Lower leg skin (tissue), 4 donors: ENCODE data around the gene IL12RB2. TPM values are rescaled to one million over a fixed set of nuclear protein-coding genes. Genes with fewer than 3 reads are reported as not detected.
"Not testable (repeated sequence)": the region's sequence is repeated elsewhere in the genome, so short reads cannot be mapped to it uniquely, and the experiment has no call there.

Experiments
- DNase-seq, 2 donors: peaks; one replicate each; pipeline ENCODE4 v3.0.0-alpha.2; 2019; ENCODE audit warnings: low spot score in 2 of 2
- H3K4me3 ChIP-seq: fragments of 200-600 bp; sonication (generic); 2 replicates; pipeline ENCODE4 v1.5.1; 2017; ENCODE audit warnings: mild to moderate bottlenecking, low read depth; ENCODE audit not compliant: poor library complexity, severe bottlenecking
- POLR2A ChIP-seq, 2 donors: fragments of 450-650 bp; IDR thresholded peaks; one replicate each; pipeline ENCODE4 v1.6.1; 2016 to 2017; ENCODE audit warnings: antibody characterized with exemption in 2 of 2, mild to moderate bottlenecking in 1 of 2, moderate library complexity in 1 of 2
- WGBS, 2 donors: methylation state at CpG; one replicate each; pipeline ENCODE4 v1.1.5; 2018; 5-methylcytosine and 5-hydroxymethylcytosine counted together
- intact Hi-C: fragments of 100-400 bp; cut with DNase I; formaldehyde crosslinking; loops from one replicate; pipeline ENCODE4 v1.15.0; 2023; ENCODE audit warnings: low total_unique reads
- total RNA-seq, 4 donors: library from RNA; depleted of rRNA; stranded (reverse); fragments of >200 nt; gene quantifications; one replicate each; pipeline ENCODE4 v1.1.0, GENCODE V29; 2016
- TF ChIP-seq, protein P1 (sequence below), 3 donors: fragments of 450-650 bp; IDR thresholded peaks; one replicate each; pipeline ENCODE4 v1.5.1; 2016; ENCODE audit warnings: antibody characterized with exemption in 3 of 3, mild to moderate bottlenecking in 3 of 3, moderate library complexity in 2 of 3

IL12RB2 gene
- total RNA-seq, 4 donors from 2014 or later, result 0.76 to 3.5 (median 2.2) TPM

DNA sequence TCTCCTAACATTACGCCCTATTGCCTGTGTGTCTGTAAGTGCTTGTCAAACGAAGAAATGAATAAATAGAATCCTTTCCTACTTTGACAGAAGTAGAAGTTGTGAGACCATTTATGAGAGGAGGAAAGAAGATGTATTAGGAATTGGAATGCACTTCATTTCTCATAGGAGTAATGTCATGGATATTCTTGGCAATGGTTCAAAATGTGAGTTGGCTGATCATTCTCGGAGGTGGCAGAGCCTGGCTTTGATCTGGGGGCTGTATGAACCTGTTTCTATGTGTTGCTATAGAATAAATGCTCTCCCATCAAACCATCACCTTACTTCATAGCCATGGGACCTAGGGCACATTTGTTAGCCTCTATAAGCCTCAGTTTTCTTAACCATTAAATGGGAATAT lies 132.7 kb downstream of the IL12RB2 start:
- WGBS, 2 donors, result 61 to 62% methylated on average over 3 of the region's 3 CpGs
- DNase-seq, result no peak
- intact Hi-C loops, result no loop called here
- no peak for TF ChIP-seq POLR2A (IDR thresholded peaks at IDR 0.05)
- TF ChIP-seq, protein P1, sequence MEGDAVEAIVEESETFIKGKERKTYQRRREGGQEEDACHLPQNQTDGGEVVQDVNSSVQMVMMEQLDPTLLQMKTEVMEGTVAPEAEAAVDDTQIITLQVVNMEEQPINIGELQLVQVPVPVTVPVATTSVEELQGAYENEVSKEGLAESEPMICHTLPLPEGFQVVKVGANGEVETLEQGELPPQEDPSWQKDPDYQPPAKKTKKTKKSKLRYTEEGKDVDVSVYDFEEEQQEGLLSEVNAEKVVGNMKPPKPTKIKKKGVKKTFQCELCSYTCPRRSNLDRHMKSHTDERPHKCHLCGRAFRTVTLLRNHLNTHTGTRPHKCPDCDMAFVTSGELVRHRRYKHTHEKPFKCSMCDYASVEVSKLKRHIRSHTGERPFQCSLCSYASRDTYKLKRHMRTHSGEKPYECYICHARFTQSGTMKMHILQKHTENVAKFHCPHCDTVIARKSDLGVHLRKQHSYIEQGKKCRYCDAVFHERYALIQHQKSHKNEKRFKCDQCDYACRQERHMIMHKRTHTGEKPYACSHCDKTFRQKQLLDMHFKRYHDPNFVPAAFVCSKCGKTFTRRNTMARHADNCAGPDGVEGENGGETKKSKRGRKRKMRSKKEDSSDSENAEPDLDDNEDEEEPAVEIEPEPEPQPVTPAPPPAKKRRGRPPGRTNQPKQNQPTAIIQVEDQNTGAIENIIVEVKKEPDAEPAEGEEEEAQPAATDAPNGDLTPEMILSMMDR (IDR thresholded peaks at IDR 0.05), result no peak
- H3K4me3 ChIP-seq, result no peak overlapping the region

DNA sequence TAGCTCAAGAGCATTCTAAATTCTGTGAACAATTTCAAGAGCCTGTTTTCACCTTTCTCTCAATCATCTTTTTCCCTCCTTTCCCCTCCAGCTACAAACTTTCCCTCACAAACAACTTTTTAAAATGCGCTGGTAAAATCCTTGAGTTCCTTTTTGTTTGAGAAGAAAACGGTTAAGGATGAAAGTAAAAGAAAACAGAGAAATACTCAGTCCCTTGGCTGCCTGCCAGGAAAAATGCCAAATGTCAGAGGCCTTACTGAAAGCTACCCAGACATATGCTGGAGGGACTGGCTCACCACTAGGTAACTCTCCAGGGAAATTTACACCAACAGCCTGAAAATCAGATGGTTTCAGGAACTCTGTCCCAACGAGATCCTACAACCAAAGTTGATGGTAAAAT lies 133.5 kb downstream of the IL12RB2 start:
- 39 to 53% methylated on average over 3 of the region's 3 CpGs for WGBS, 2 donors
- no peak overlapping the region for H3K4me3 ChIP-seq
- DNase-seq, result no peak
- intact Hi-C loops, result no loop called here
- TF ChIP-seq, protein P1 (IDR thresholded peaks at IDR 0.05), result no peak
- TF ChIP-seq POLR2A (IDR thresholded peaks at IDR 0.05), result no peak

DNA sequence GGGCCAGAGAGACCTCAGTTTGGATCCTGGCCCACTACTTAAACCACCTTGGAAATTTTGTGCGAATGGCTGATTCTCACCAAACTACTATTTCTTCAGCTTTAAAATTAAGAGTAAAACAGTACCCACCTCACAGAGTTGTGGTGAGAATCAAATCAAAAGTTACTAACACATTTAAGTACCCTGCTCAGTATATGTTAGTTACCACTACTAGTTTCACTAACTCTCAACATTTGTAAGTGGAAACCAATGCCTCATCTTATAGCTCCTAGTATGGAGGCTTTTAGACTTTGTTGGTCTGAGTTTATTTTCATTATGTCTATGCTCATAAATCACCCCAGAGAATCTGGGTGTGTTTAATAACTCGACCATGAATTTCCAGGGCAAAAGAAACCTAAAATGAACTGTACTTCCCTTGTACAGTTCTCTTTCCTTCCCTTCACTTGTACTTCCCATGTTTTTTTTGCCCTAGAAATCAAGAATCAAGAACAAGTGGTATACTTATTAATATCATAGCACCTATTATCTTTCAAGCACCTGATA lies 134.1 kb downstream of the IL12RB2 start:
- 59 to 71% methylated on average over 2 of the region's 2 CpGs for WGBS, 2 donors
- H3K4me3 ChIP-seq, result no peak overlapping the region
- DNase-seq, result no peak
- TF ChIP-seq POLR2A (IDR thresholded peaks at IDR 0.05), result no peak
- TF ChIP-seq, protein P1 (IDR thresholded peaks at IDR 0.05), result no peak
- intact Hi-C loops, result no loop called here

DNA sequence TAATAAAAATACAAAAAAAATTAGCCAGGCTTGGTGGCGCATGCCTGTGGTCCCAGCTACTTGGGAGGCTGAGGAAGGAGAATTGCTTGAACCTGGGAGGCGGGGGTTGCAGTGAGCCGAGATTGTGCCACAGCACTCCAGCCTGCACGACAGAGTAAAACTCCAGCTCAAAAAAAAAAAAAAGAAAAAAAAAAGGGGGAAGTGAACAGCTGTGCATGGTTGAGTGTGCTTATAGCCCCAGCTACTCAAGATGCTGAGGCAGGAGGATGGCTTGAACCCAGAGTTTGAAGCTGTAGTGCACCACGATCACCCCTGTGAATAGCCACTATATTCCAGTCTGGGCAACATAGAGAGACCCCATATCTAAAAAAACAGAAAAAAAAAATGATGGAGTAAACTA lies 138.3 kb downstream of the IL12RB2 start:
- intact Hi-C loops, DNase-seq: not testable (repeated sequence)
- 65 to 77% methylated on average over 5 of the region's 5 CpGs for WGBS, 2 donors

More for the DNA sequence above, 138.3 kb downstream of the IL12RB2 start:
- H3K4me3 ChIP-seq, result not testable (repeated sequence)

Other genes with a start within 250 kb of the IL12RB2 start
- not detected for gene C1orf141, start 172.9 kb upstream of the IL12RB2 start, total RNA-seq
- gene IL23R, start 141.4 kb upstream of the IL12RB2 start, total RNA-seq, result not detected
- gene SERBP1, start 122.5 kb downstream of the IL12RB2 start, total RNA-seq, result 100 to 1,000 TPM; 232 to 292 (median 273) TPM